HG02588 (cell line): ENCODE results near the gene RGS7.
"Not testable (repeated sequence)": the region's sequence is repeated elsewhere in the genome, so short reads cannot be mapped to it uniquely, and the experiment has no call there.

Experiments
- ATAC-seq: cut with Tn5 transposase; IDR thresholded peaks from one replicate; pipeline ENCODE4 v1.9.1; 2021; ENCODE audit warnings: mild to moderate bottlenecking, moderate library complexity; ENCODE audit not compliant: unreplicated experiment

RGS7 gene

GRCh38 chr1:241143765-241144442 lies 213.1 kb downstream of the RGS7 start:
- ATAC-seq: no peak

- ATAC-seq: no peak
Measured at GRCh38 chr1:241142493-241142892, 214.5 kb downstream of the RGS7 start.

DNA sequence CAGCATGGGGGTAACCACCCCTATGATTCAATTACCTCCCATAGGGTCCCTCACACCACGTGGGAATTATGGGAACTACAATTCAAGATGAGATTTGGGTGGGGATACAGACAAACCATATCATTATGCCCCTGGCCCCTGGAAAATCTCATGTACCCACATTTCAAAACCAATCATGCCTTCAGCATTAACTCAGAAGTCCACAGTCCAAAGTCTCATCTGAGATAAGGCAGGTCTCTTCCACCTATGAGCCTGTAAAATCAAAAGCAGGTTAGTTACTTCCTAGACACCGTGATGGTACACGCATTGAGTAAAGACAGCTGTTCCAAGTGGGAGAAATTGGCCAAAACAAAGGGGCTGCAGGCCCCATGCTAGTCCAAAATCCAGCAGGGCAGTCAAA lies 215.4 kb downstream of the RGS7 start:
- ATAC-seq: not testable (repeated sequence)

- no peak for ATAC-seq
Measured at GRCh38 chr1:241140670-241141069, 216.3 kb downstream of the RGS7 start.

DNA sequence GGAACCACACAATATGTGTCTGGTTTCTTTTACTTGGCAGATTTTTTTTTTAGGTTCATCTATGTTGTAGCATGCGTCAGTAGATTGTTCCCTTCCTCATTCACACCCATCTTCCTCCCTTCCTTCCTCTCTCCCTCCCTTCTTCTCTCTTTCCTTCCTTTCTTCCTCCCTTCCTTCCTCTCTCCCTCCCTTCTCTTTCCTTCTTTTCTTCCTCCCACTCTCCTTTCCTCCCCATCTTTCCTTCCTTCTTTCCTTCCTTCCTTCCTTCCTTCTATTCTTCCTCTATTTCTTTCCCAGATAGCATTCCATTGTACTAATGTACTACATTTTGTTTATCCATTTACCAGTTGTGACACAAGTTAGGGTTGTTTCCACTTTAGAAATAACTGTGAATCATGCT lies 218.0 kb downstream of the RGS7 start:
- no peak for ATAC-seq

- ATAC-seq: no peak
Measured at GRCh38 chr1:241138248-241138647, 218.8 kb downstream of the RGS7 start.

- ATAC-seq: no peak
Measured at GRCh38 chr1:241136389-241136788, 220.6 kb downstream of the RGS7 start.

GRCh38 chr1:241131636-241132194 lies 225.3 kb downstream of the RGS7 start:
- ATAC-seq: no peak

DNA sequence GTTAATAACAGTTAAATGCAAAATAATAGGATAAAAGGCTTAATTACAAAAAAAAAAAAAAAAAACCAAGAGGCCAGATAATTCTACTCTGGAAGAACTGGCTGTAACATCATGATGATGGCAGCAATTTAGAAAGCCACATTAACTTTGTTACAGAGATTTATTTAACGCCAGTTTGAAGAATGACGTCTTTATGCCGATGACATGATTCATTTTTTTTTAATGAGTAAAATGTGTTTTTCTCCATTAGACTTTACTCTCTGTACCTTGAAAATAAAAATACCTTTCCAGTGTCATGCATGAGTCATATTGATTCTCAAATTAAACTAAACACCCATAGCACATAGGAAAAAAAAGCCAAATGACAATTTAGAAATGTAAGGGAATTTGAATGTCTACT lies 226.1 kb downstream of the RGS7 start:
- no peak for ATAC-seq

- ATAC-seq: no peak
Measured at GRCh38 chr1:241129207-241129960, 227.6 kb downstream of the RGS7 start.

DNA sequence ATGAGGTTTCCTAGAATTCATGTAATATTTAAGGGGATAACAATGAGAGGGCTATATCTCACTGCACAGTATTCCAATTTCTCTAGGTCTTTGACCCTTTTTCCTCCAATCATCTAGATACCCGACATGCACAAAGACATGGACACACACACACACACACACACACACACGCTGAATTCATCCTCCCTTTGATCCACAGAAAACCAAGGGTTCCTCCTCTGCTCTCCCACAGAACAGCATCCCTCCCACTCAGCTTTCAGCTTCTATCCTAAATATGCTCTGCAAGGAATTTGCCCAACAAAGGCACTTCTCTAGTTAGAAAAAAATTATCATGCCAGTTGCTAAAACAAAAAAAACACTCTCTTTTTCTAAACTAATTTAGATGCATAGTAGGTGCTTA lies 231.7 kb downstream of the RGS7 start:
- no peak for ATAC-seq

DNA sequence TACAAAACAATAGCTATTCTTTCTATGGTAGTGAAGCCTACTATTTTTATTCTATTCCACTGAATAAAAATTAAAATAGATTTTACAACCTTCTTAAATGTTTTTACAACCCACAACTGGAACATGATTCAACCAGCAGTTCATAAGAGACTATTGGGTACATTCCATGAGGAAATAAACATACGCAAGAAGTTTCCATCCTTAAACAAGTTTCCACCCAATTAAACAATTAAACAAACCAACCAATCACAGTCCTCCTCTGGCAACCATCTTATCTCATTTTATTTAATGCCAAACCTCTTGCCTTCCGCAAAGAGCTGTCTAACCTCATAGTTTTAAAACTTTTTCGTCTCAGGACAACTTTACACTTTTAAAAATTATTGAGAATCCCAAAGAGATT lies 239.0 kb downstream of the RGS7 start:
- ATAC-seq: no peak

DNA sequence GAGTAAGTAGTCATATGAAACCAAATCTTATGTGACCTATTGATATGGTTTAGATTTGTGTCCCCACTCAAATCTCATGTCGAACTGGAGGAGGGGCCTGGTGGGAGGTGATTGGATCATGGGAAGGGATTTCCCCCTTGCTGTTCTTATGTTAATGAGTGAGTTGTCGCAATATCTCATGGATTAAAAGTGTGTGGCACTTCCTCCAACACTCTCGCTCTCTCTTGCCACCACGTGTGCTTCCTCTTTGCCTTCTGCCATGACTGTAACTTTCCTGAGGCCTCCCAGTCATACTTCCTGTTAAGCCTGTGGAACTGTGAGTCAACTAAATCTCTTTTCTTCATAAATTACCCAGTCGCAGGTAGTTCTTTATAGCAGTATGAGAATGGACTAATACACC lies 241.2 kb downstream of the RGS7 start:
- no peak for ATAC-seq

DNA sequence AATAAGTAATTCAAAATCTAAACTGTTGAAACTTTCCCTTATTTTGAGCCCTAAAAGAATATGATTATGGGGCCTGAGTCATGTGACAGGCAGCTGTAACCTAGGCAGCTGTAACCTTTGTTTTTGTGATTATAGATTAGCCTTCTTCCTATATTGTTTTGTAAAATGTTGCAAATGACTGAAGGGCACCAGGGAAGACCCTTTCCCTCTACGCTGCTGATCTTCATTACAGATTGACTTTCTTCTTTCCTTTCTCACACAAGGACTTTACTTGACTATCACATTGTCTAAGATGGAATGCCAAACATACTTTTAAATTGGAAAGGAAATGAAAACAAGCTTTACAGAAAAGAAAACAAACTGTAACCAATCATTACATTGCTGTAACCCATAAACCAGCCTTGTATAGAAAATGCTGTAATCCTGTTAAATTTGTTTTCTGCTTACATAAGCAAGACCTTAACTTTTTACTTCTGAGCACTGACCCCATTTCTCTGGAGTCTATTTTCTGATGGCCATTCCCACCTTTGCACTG lies 242.2 kb downstream of the RGS7 start:
- no peak for ATAC-seq

DNA sequence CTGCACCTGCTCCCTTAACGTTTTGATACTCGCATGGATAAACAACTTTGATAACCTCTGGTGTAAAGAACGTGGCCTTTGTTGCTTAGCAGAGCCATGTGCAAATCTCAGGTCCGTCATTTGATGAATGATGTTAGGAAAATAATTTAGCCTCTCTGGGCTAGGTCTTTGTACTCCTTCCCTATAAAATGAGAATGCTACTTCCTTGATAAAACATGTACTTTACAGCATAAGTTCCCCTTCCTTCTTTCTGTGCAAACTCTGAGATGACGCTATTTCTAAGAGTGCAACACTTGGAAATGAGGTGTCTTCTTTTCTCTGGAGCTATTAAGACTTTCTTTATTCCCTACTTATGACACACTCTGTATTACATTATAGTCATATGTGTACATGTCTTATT lies 243.4 kb downstream of the RGS7 start:
- ATAC-seq: no peak

- ATAC-seq: no peak
Measured at GRCh38 chr1:241109039-241109438, 248.0 kb downstream of the RGS7 start.

GRCh38 chr1:241105147-241105546 lies 251.9 kb downstream of the RGS7 start:
- no peak for ATAC-seq

GRCh38 chr1:241102664-241103063 lies 254.3 kb downstream of the RGS7 start:
- ATAC-seq: no peak

- no peak for ATAC-seq
Measured at GRCh38 chr1:241101622-241102021, 255.4 kb downstream of the RGS7 start.

- no peak for ATAC-seq
Measured at GRCh38 chr1:241097479-241097878, 259.5 kb downstream of the RGS7 start.

DNA sequence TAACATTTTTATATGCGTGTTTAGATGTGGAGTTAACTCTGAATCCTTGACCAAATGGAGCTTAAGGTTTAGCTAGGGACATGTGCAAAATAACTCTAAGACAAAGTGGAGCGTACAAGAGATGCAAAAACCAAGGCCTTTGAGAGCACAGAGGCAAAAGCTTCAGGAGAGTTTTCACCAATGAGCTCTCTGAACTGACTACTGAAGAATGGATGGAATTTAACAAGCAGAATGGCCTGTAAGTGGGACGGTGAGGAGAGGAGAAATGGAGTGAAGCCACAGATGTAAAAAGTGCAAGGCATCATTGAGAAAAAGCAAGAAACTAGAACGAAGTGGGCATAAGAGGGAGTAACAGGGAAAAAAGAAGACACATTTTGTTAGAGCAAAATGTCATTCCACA lies 260.0 kb downstream of the RGS7 start:
- no peak for ATAC-seq

- no peak for ATAC-seq
Measured at GRCh38 chr1:241095847-241096246, 261.2 kb downstream of the RGS7 start.
